Panc1 (cell line): ENCODE data around the gene CREM. TPM values are rescaled to one million over a fixed set of nuclear protein-coding genes. Genes with fewer than 3 reads are reported as not detected.

Experiments used
- ATAC-seq: fragments of 200-7000 bp; cut with Tn5 transposase; 2 replicates; pipeline ENCODE4 v1.9.1; 2020; ENCODE audit warnings: mild to moderate bottlenecking, moderate library complexity
- BruUV-seq: library from RNA; stranded (reverse); fragments of 400-500 nt; replicated peaks from 2 replicates; lab custom pipeline; 2021; lab: Mats Ljungman, UMichigan
- CTCF ChIA-PET: fragments of 300-600 bp; sonication (Branson Sonifier 250); formaldehyde crosslinking; loops from one replicate; lab custom pipeline; 2022; ENCODE audit warnings: antibody characterized with exemption; lab: Charles Lee
- POLR2A ChIA-PET: fragments of 300-600 bp; sonication (Branson Sonifier 250); formaldehyde crosslinking; loops from one replicate; lab custom pipeline; 2022; ENCODE audit warnings: antibody characterized with exemption; lab: Charles Lee
- DNase-seq: peaks from one replicate; pipeline ENCODE4 v3.0.0-alpha.2; 2010; ENCODE audit warnings: low read depth, low spot score
- H3K27ac ChIP-seq: 2 replicates; pipeline ENCODE4 v1.5.1; 2011; ENCODE audit warnings: mild to moderate bottlenecking, low read length, inconsistent platforms
- H3K27me3 ChIP-seq: fragments of 200-500 bp; sonication (Bioruptor generic); 2 replicates; pipeline ENCODE4 v1.6.0; 2014; ENCODE audit warnings: low read length, inconsistent platforms; ENCODE audit not compliant: control insufficient read depth, insufficient read depth
- H3K36me3 ChIP-seq: fragments of 200-500 bp; sonication (Bioruptor generic); 2 replicates; pipeline ENCODE4 v1.5.1; 2014; ENCODE audit warnings: inconsistent platforms, mild to moderate bottlenecking, low read length, moderate library complexity; ENCODE audit not compliant: control insufficient read depth, insufficient read depth
- H3K4me1 ChIP-seq: 2 replicates; pipeline ENCODE4 v1.5.1; 2011; ENCODE audit warnings: inconsistent platforms, mild to moderate bottlenecking, low read length, moderate library complexity; ENCODE audit not compliant: control insufficient read depth, insufficient read depth
- H3K4me3 ChIP-seq, 2 experiments: 2 replicates each; pipeline ENCODE4 v1.5.1; 2011 to 2012; ENCODE audit warnings: low read depth in 2 of 2, low read length in 2 of 2, mild to moderate bottlenecking in 2 of 2, inconsistent platforms in 1 of 2, moderate library complexity in 1 of 2
- H3K9me3 ChIP-seq: fragments of 200-500 bp; sonication (Bioruptor generic); 2 replicates; pipeline ENCODE4 v1.5.1; 2014; ENCODE audit warnings: low read depth, mild to moderate bottlenecking, inconsistent platforms, low read length, moderate library complexity; ENCODE audit not compliant: control insufficient read depth, insufficient read depth
- CTCF ChIP-seq: fragments of 450-650 bp; IDR thresholded peaks from 2 replicates; pipeline ENCODE4 v1.5.1; 2017; ENCODE audit warnings: mild to moderate bottlenecking
- POLR2AphosphoS5 ChIP-seq: IDR thresholded peaks from 2 replicates; pipeline ENCODE4 v1.6.1; 2012; ENCODE audit warnings: mild to moderate bottlenecking, low read depth, low read length, moderate library complexity
- REST ChIP-seq, 2 experiments: IDR thresholded peaks; 2 replicates each; pipeline ENCODE4 v1.6.1; 2011 to 2012; ENCODE audit warnings: low read depth in 2 of 2, control low read depth in 1 of 2, low read length in 1 of 2, mild to moderate bottlenecking in 1 of 2, moderate library complexity in 1 of 2; ENCODE audit not compliant: insufficient read depth in 1 of 2
- SIN3A ChIP-seq: IDR thresholded peaks from 2 replicates; pipeline ENCODE4 v1.6.1; 2012; ENCODE audit warnings: low read depth, mild to moderate bottlenecking, low read length, moderate library complexity, borderline replicate concordance; ENCODE audit not compliant: insufficient read depth
- TCF7L2 ChIP-seq: IDR thresholded peaks from 2 replicates; pipeline ENCODE4 v1.6.1; 2011; ENCODE audit warnings: mild to moderate bottlenecking, low read depth, low read length, inconsistent platforms
- in situ Hi-C: cut with HindIII; loops from 2 replicates; pipeline ENCODE4 v1.10.0; 2016; ENCODE audit warnings: low sequenced_read_pairs, low pct_unique_long_range_greater_than_20kb
- intact Hi-C: fragments of 100-400 bp; cut with micrococcal nuclease; formaldehyde crosslinking; loops from one replicate; pipeline ENCODE4 v1.10.0; 2022; ENCODE audit not compliant: unreplicated experiment
- total RNA-seq: library from RNA; stranded (reverse); gene quantifications from one replicate; pipeline ENCODE4 v1.2.1, GENCODE V29; 2021; ENCODE audit not compliant: unreplicated experiment

CREM gene
- total RNA-seq, 1 experiment from 2014 or later = 13.7 TPM

GRCh38 chr10:35161906-35162305 lies 35.3 kb downstream of the CREM start:
- H3K27me3 ChIP-seq = no peaks in the 10 kb centered on the region
- H3K9me3 ChIP-seq = no peaks in the 10 kb centered on the region
- intact Hi-C loops = no loop called here
- ChIA-PET POLR2A (interaction anchor here (0.6 kb wide), 1 partner anchor 35 kb away, joined by 5 read pairs; no protein-coding TSS in a partner anchor), CTCF (no interaction called here)
- DNase-seq (no peak), ATAC-seq (no peak)
- no peaks in the 10 kb centered on the region for H3K36me3 ChIP-seq
- no peak overlapping the region for H3K4me3 ChIP-seq
- H3K4me1 ChIP-seq = no peaks in the 10 kb centered on the region
- BruUV-seq = no TSS peak
- H3K27ac ChIP-seq = no peak overlapping the region
- in situ Hi-C loops = no loop called here
- TF ChIP-seq SIN3A (no peak), REST (IDR thresholded peaks at IDR 0.05; ENCODE audit: insufficient read depth in 1 of 2, low read depth in 2 of 2, low read length in 1 of 2) (no peak), CTCF (no peak), POLR2AphosphoS5 (no peak), TCF7L2 (no peak)

- in situ Hi-C loops = no loop called here
- CTCF ChIA-PET = no interaction called here
- Histone ChIP-seq H3K27me3 (no peaks in the 10 kb centered on the region), H3K4me1 (no peaks in the 10 kb centered on the region), H3K9me3 (no peaks in the 10 kb centered on the region), H3K36me3 (no peaks in the 10 kb centered on the region), H3K4me3 (no peak overlapping the region), H3K27ac (no peak overlapping the region)
- intact Hi-C loops = no loop called here
- no TSS peak for BruUV-seq
- POLR2A ChIA-PET = no interaction called here
- DNase-seq = no peak
- no peak for ATAC-seq
- TF ChIP-seq CTCF (no peak), TCF7L2 (no peak), SIN3A (no peak), REST (IDR thresholded peaks at IDR 0.05; ENCODE audit: insufficient read depth in 1 of 2, low read depth in 2 of 2, low read length in 1 of 2) (no peak), POLR2AphosphoS5 (no peak)
Measured at GRCh38 chr10:35165136-35165535, 38.5 kb downstream of the CREM start.
